22Rv1 (cell line): Measurements from ENCODE around the gene CBX5.

Experiments
- CTCF ChIP-seq: fragments of 450-650 bp; IDR thresholded peaks from 2 replicates; pipeline ENCODE4 v1.5.1; 2017; ENCODE audit warnings: mild to moderate bottlenecking
- ZFX ChIP-seq: fragments of 450-650 bp; IDR thresholded peaks from 2 replicates; pipeline ENCODE4 v1.6.1; 2017; ENCODE audit warnings: antibody characterized with exemption, borderline replicate concordance

- TF ChIP-seq CTCF (peak; percentile 99), ZFX (no peak)
Measured at GRCh38 chr12:54191550-54192022, 88.3 kb downstream of the CBX5 start.
